ENCODE data around the gene RASAL2. TPM values are rescaled to one million over a fixed set of nuclear protein-coding genes. Genes with fewer than 3 reads are reported as not detected.

The RASAL2 gene
- total and polyA plus RNA-seq, 9 of the 15 experiments (the other 6 are each of a cell fraction or from before 2014, with no cell fraction given) = 0.13 to 1.0 (median 0.62) TPM

- TF ChIP-seq, protein P1, sequence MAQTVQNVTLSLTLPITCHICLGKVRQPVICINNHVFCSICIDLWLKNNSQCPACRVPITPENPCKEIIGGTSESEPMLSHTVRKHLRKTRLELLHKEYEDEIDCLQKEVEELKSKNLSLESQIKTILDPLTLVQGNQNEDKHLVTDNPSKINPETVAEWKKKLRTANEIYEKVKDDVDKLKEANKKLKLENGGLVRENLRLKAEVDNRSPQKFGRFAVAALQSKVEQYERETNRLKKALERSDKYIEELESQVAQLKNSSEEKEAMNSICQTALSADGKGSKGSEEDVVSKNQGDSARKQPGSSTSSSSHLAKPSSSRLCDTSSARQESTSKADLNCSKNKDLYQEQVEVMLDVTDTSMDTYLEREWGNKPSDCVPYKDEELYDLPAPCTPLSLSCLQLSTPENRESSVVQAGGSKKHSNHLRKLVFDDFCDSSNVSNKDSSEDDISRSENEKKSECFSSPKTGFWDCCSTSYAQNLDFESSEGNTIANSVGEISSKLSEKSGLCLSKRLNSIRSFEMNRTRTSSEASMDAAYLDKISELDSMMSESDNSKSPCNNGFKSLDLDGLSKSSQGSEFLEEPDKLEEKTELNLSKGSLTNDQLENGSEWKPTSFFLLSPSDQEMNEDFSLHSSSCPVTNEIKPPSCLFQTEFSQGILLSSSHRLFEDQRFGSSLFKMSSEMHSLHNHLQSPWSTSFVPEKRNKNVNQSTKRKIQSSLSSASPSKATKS (CRISPR knock-in tag; IDR thresholded peaks at IDR 0.05) = no peak
- no peak for TF ChIP-seq SRSF1 (IDR thresholded peaks at IDR 0.05; ENCODE audit: low read depth, low read length)
- no peak for TF ChIP-seq HSF4 (CRISPR knock-in tag; IDR thresholded peaks at IDR 0.05; ENCODE audit: borderline replicate concordance)
- no peak for TF ChIP-seq ZNF239 (CRISPR knock-in tag; IDR thresholded peaks at IDR 0.05)
- no peak for TF ChIP-seq CEBPG (CRISPR knock-in tag; IDR thresholded peaks at IDR 0.05)
- no peak for TF ChIP-seq CEBPG (tag; conservative IDR thresholded peaks at IDR 0.05 in 1 of 2, IDR thresholded peaks at IDR 0.05 in 1 of 2)
- TF ChIP-seq FOXJ3 (CRISPR knock-in tag; IDR thresholded peaks at IDR 0.05) = no peak
- no peak for TF ChIP-seq MAFG (tag; conservative IDR thresholded peaks at IDR 0.05)
- TF ChIP-seq NFATC3 (IDR thresholded peaks at IDR 0.05) = no peak
- no peak for TF ChIP-seq ZNF561 (CRISPR knock-in tag; conservative IDR thresholded peaks at IDR 0.05)
- no peak for TF ChIP-seq SETDB1 (IDR thresholded peaks at IDR 0.05; ENCODE audit: low read length)
- TF ChIP-seq BCOR (IDR thresholded peaks at IDR 0.05) = no peak
- no peak for TF ChIP-seq ZNF444 (CRISPR knock-in tag; IDR thresholded peaks at IDR 0.05)
- no peak for TF ChIP-seq ZNF280A (IDR thresholded peaks at IDR 0.05; ENCODE audit: low read depth, partially characterized antibody)
- 0 out of 2 replicates have a peak, but pooled peaks have one; percentile 35 for TF ChIP-seq SIN3B (IDR thresholded peaks at IDR 0.05; ENCODE audit: low read depth)
- TF ChIP-seq AFF1 (IDR thresholded peaks at IDR 0.05; ENCODE audit: low read depth in 1 of 2, partially characterized antibody in 2 of 2) = no peak
- TF ChIP-seq SLC30A9 (CRISPR knock-in tag; IDR thresholded peaks at IDR 0.05) = no peak
- TF ChIP-seq ILF3 (IDR thresholded peaks at IDR 0.05; ENCODE audit: borderline replicate concordance) = no peak
- TF ChIP-seq, protein P2, sequence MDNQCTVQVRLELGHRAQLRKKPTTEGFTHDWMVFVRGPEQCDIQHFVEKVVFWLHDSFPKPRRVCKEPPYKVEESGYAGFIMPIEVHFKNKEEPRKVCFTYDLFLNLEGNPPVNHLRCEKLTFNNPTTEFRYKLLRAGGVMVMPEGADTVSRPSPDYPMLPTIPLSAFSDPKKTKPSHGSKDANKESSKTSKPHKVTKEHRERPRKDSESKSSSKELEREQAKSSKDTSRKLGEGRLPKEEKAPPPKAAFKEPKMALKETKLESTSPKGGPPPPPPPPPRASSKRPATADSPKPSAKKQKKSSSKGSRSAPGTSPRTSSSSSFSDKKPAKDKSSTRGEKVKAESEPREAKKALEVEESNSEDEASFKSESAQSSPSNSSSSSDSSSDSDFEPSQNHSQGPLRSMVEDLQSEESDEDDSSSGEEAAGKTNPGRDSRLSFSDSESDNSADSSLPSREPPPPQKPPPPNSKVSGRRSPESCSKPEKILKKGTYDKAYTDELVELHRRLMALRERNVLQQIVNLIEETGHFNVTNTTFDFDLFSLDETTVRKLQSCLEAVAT (IDR thresholded peaks at IDR 0.05) = peak in 1 of 2 experiments; percentile 100; a peak in 2 of 4 replicates
Measured at GRCh38 chr1:178093494-178093950, 382 bp upstream of the RASAL2 start (continued).

Data from K562 (cell line).